ENCODE results near the gene CRYBG2.

DNA sequence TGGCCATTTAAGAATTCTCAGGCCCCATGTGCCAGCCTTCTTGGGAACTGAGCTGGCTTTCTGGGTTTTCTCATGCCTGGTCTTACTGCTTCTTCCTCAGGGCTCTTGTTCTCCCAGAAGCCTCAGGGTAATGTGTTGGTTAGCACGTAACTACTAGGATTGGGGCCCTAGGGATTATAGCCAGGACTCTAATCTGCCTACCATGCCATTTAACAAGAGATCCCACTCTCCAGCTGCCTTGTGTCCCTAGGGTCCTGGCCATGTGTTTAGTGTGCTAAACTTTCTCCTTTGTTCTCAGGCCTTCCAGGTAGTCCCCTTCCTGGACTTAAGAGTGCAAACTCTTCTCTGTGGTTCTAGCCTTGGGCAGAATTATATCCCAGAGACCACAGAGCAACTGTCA, 76.2 kb downstream of the CRYBG2 start:
- TF ChIP-seq, protein P1, sequence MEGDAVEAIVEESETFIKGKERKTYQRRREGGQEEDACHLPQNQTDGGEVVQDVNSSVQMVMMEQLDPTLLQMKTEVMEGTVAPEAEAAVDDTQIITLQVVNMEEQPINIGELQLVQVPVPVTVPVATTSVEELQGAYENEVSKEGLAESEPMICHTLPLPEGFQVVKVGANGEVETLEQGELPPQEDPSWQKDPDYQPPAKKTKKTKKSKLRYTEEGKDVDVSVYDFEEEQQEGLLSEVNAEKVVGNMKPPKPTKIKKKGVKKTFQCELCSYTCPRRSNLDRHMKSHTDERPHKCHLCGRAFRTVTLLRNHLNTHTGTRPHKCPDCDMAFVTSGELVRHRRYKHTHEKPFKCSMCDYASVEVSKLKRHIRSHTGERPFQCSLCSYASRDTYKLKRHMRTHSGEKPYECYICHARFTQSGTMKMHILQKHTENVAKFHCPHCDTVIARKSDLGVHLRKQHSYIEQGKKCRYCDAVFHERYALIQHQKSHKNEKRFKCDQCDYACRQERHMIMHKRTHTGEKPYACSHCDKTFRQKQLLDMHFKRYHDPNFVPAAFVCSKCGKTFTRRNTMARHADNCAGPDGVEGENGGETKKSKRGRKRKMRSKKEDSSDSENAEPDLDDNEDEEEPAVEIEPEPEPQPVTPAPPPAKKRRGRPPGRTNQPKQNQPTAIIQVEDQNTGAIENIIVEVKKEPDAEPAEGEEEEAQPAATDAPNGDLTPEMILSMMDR (IDR thresholded peaks at IDR 0.05) = no peak
- TF ChIP-seq EP300 (IDR thresholded peaks at IDR 0.05) (no peak), POLR2AphosphoS5 (IDR thresholded peaks at IDR 0.05) (no peak), POLR2A (IDR thresholded peaks at IDR 0.05) (no peak)

Measured in gastroesophageal sphincter (tissue), 3 donors.